IMR-90 (cell line): ENCODE measurements around the gene TRPV3. TPM values are rescaled to one million over a fixed set of nuclear protein-coding genes. Genes with fewer than 3 reads are reported as not detected.

Experiments used
- ATAC-seq: fragments of 200-7000 bp; cut with Tn5 transposase; 2 replicates; pipeline ENCODE4 v1.9.1; 2020; ENCODE audit warnings: low read depth, mild to moderate bottlenecking, moderate library complexity
- BruUV-seq: library from RNA; stranded (reverse); fragments of 400-500 nt; replicated peaks from 2 replicates; lab custom pipeline; 2021; lab: Mats Ljungman, UMichigan
- CTCF ChIA-PET: fragments of 300-600 bp; formaldehyde crosslinking; extraction: SDS; loops from one replicate; lab custom pipeline; 2021; ENCODE audit warnings: antibody characterized with exemption; lab: Yijun Ruan, JAX
- POLR2A ChIA-PET: fragments of 300-600 bp; sonication (Branson Sonifier 250); formaldehyde crosslinking; loops from one replicate; lab custom pipeline; 2022; ENCODE audit warnings: antibody characterized with exemption; ENCODE audit not compliant: unreplicated experiment; lab: Charles Lee
- DNase-seq: peaks from one replicate; pipeline ENCODE4 v3.0.0; 2013
- H2AFZ ChIP-seq: replicated peaks from 2 replicates; pipeline ENCODE3; 2013; ENCODE audit warnings: low read length, mild to moderate bottlenecking; ENCODE audit not compliant: poor library complexity
- H2AK5ac ChIP-seq: 2 replicates; pipeline ENCODE4 v1.6.1; 2013; ENCODE audit warnings: low read depth, low read length, inconsistent platforms
- H2AK9ac ChIP-seq: replicated peaks from 2 replicates; pipeline ENCODE3; 2013; ENCODE audit warnings: mild to moderate bottlenecking, low read depth, low read length, moderate library complexity; ENCODE audit not compliant: poor library complexity
- H2BK120ac ChIP-seq: 2 replicates; pipeline ENCODE4 v1.6.1; 2013; ENCODE audit warnings: low read depth, low read length, inconsistent platforms
- H2BK15ac ChIP-seq: 3 replicates; pipeline ENCODE4 v1.6.1; 2013; ENCODE audit warnings: low read depth, low read length, inconsistent platforms
- H2BK20ac ChIP-seq: 2 replicates; pipeline ENCODE4 v1.6.1; 2013; ENCODE audit warnings: low read depth, mild to moderate bottlenecking, inconsistent platforms, low read length, moderate library complexity
- H2BK5ac ChIP-seq: 2 replicates; pipeline ENCODE4 v1.6.1; 2013; ENCODE audit warnings: mild to moderate bottlenecking, low read depth, low read length, inconsistent platforms; ENCODE audit not compliant: poor library complexity, severe bottlenecking
- H3K14ac ChIP-seq: replicated peaks from 2 replicates; pipeline ENCODE4 v1.6.1; 2013; ENCODE audit warnings: low read depth, low read length, inconsistent platforms
- H3K18ac ChIP-seq: 2 replicates; pipeline ENCODE4 v1.6.1; 2013; ENCODE audit warnings: low read depth, low read length, control low read depth
- H3K23ac ChIP-seq: 2 replicates; pipeline ENCODE4 v1.6.1; 2013; ENCODE audit warnings: low read depth, low read length, inconsistent platforms
- H3K27ac ChIP-seq: 2 replicates; pipeline ENCODE4 v1.5.1; 2013; ENCODE audit warnings: mild to moderate bottlenecking, control low read depth, low read length; ENCODE audit not compliant: insufficient read depth
- H3K27me3 ChIP-seq: 2 replicates; pipeline ENCODE4 v1.6.1; 2013; ENCODE audit warnings: low read length; ENCODE audit not compliant: control insufficient read depth, insufficient read depth
- H3K36me3 ChIP-seq: 2 replicates; pipeline ENCODE4 v1.6.1; 2013; ENCODE audit warnings: low read length, mixed read lengths; ENCODE audit not compliant: control insufficient read depth, insufficient read depth
- H3K4ac ChIP-seq: 2 replicates; pipeline ENCODE4 v1.6.1; 2013; ENCODE audit warnings: low read depth, low read length, inconsistent platforms
- H3K4me1 ChIP-seq: 2 replicates; pipeline ENCODE4 v1.6.1; 2013; ENCODE audit warnings: low read length, mixed read lengths; ENCODE audit not compliant: control insufficient read depth, insufficient read depth
- H3K4me2 ChIP-seq: 2 replicates; pipeline ENCODE4 v1.6.1; 2013; ENCODE audit warnings: low read depth, mild to moderate bottlenecking, control low read depth, low read length, moderate library complexity
- H3K4me3 ChIP-seq: 2 replicates; pipeline ENCODE4 v1.5.1; 2013; ENCODE audit warnings: low read depth, mild to moderate bottlenecking, control low read depth, low read length, moderate library complexity; ENCODE audit not compliant: insufficient read depth
- H3K56ac ChIP-seq: 2 replicates; pipeline ENCODE4 v1.6.1; 2013; ENCODE audit warnings: low read length, inconsistent platforms; ENCODE audit not compliant: insufficient read depth; ENCODE audit errors: extremely low read depth
- H3K79me1 ChIP-seq, 2 experiments: 2 replicates each; pipeline ENCODE4 v1.6.1; 2013; ENCODE audit warnings: low read length in 2 of 2, inconsistent platforms in 1 of 2, low read depth in 1 of 2
- H3K9ac ChIP-seq: 2 replicates; pipeline ENCODE4 v1.6.1; 2013; ENCODE audit warnings: low read depth, low read length, control low read depth
- H3K9me1 ChIP-seq: 2 replicates; pipeline ENCODE4 v1.6.1; 2013; ENCODE audit warnings: low read length, inconsistent platforms; ENCODE audit not compliant: insufficient read depth
- H3K9me3 ChIP-seq: 2 replicates; pipeline ENCODE4 v1.6.1; 2013; ENCODE audit warnings: low read length; ENCODE audit not compliant: control insufficient read depth, insufficient read depth
- H4K20me1 ChIP-seq: 2 replicates; pipeline ENCODE4 v1.6.1; 2013; ENCODE audit warnings: low read length, inconsistent platforms; ENCODE audit not compliant: insufficient read depth
- H4K5ac ChIP-seq: 2 replicates; pipeline ENCODE4 v1.6.1; 2013; ENCODE audit warnings: mild to moderate bottlenecking, low read depth, low read length, control low read depth
- H4K8ac ChIP-seq, 2 experiments: 2 replicates each; pipeline ENCODE4 v1.6.1; 2013; ENCODE audit warnings: low read depth in 2 of 2, low read length in 2 of 2, control low read depth in 1 of 2, inconsistent platforms in 1 of 2
- H4K91ac ChIP-seq: 2 replicates; pipeline ENCODE4 v1.6.1; 2013; ENCODE audit warnings: low read depth, low read length, inconsistent platforms; ENCODE audit not compliant: insufficient read depth
- BHLHE40 ChIP-seq: fragments of 150-350 bp; IDR thresholded peaks from 2 replicates; pipeline ENCODE4 v1.6.1; 2016; ENCODE audit warnings: mild to moderate bottlenecking, low read depth, low read length
- CEBPB ChIP-seq: IDR thresholded peaks from 2 replicates; pipeline ENCODE4 v1.6.1; 2012; ENCODE audit warnings: low read depth, low read length, improper control_type of control experiment
- CHD1 ChIP-seq: IDR thresholded peaks from 2 replicates; pipeline ENCODE4 v1.6.1; 2012; ENCODE audit warnings: low read depth, low read length, improper control_type of control experiment
- CTCF ChIP-seq: conservative IDR thresholded peaks from 2 replicates; pipeline ENCODE4 v1.5.1; 2012; ENCODE audit warnings: mild to moderate bottlenecking, low read depth, low read length, improper control_type of control experiment
- ELK1 ChIP-seq: fragments of 150-350 bp; IDR thresholded peaks from 2 replicates; pipeline ENCODE4 v1.6.1; 2016; ENCODE audit warnings: low read depth, mild to moderate bottlenecking, low read length, moderate library complexity, borderline replicate concordance
- FOS ChIP-seq: fragments of 150-350 bp; IDR thresholded peaks from 2 replicates; pipeline ENCODE4 v1.6.1; 2016; ENCODE audit warnings: low read depth, low read length
- MAFK ChIP-seq: IDR thresholded peaks from 2 replicates; pipeline ENCODE4 v1.6.1; 2012; ENCODE audit warnings: low read depth, low read length, improper control_type of control experiment
- MAZ ChIP-seq: IDR thresholded peaks from 2 replicates; pipeline ENCODE4 v1.6.1; 2012; ENCODE audit warnings: low read depth, mild to moderate bottlenecking, low read length, improper control_type of control experiment, moderate library complexity, borderline replicate concordance
- MXI1 ChIP-seq: IDR thresholded peaks from 2 replicates; pipeline ENCODE4 v1.6.1; 2012; ENCODE audit warnings: low read depth, mild to moderate bottlenecking, low read length, moderate library complexity, borderline replicate concordance
- NFE2L2 ChIP-seq: fragments of 150-350 bp; IDR thresholded peaks from 2 replicates; pipeline ENCODE4 v1.6.1; 2016; ENCODE audit warnings: low read depth, mild to moderate bottlenecking, low read length
- POLR2A ChIP-seq: IDR thresholded peaks from 2 replicates; pipeline ENCODE4 v1.6.1; 2012; ENCODE audit warnings: mild to moderate bottlenecking, low read depth, low read length
- RAD21 ChIP-seq: IDR thresholded peaks from 2 replicates; pipeline ENCODE4 v1.6.1; 2012; ENCODE audit warnings: low read length, improper control_type of control experiment
- RCOR1 ChIP-seq: IDR thresholded peaks from 2 replicates; pipeline ENCODE4 v1.6.1; 2012; ENCODE audit warnings: mild to moderate bottlenecking, low read length, improper control_type of control experiment; ENCODE audit not compliant: insufficient replicate concordance
- RFX5 ChIP-seq: IDR thresholded peaks from 2 replicates; pipeline ENCODE4 v1.8.0; 2012; ENCODE audit warnings: low read depth, mild to moderate bottlenecking, low read length, moderate library complexity
- SMC3 ChIP-seq: fragments of 150-350 bp; IDR thresholded peaks from 2 replicates; pipeline ENCODE4 v1.6.1; 2016; ENCODE audit warnings: low read depth, mild to moderate bottlenecking, antibody characterized with exemption, low read length, moderate library complexity
- USF2 ChIP-seq: fragments of 150-350 bp; IDR thresholded peaks from 2 replicates; pipeline ENCODE4 v1.6.1; 2017; ENCODE audit warnings: mild to moderate bottlenecking, antibody characterized with exemption, low read length, low read depth
- WGBS, 2 experiments: methylation state at CpG; one replicate each; pipeline versions ENCODE4 v1.1.5 to v1.1.7; 2013; ENCODE audit warnings: missing lambda C conversion rate in 2 of 2; ENCODE audit not compliant: insufficient read length in 1 of 2; ENCODE audit errors: extremely low coverage in 2 of 2; 5-methylcytosine and 5-hydroxymethylcytosine counted together
- dilution Hi-C: fragments of 300-500 bp; cut with HindIII; formaldehyde crosslinking; loops from one replicate; pipeline ENCODE4 v1.14.3; 2018; ENCODE audit warnings: low sequenced_read_pairs; ENCODE audit not compliant: unreplicated experiment
- in situ Hi-C: fragments of 300-500 bp; cut with MboI; formaldehyde crosslinking; loops from 3 replicates; pipeline ENCODE4 v1.14.3; 2019; ENCODE audit warnings: low sequenced_read_pairs, inconsistent platforms, mixed read lengths
- intact Hi-C: fragments of 100-400 bp; cut with micrococcal nuclease; formaldehyde crosslinking; loops from 2 replicates; pipeline ENCODE4 v1.10.0; 2022
- polyA plus RNA-seq, 3 experiments: library from polyadenylated mRNA; depleted of rRNA; stranded (reverse); fragments of >200 nt; gene quantifications; 2 replicates each; pipeline ENCODE4 v1.2.3, GENCODE V29; 2012; ENCODE audit warnings: low replicate concordance in 1 of 3
- total RNA-seq: library from RNA; depleted of rRNA; stranded (reverse); fragments of >200 nt; gene quantifications from 2 replicates; pipeline ENCODE4 v1.2.3, GENCODE V29; 2012

Gene TRPV3
- total and polyA plus RNA-seq, 2 of the 4 experiments (the other 2 are of a cell fraction) = 0.18 to 0.26 TPM

DNA sequence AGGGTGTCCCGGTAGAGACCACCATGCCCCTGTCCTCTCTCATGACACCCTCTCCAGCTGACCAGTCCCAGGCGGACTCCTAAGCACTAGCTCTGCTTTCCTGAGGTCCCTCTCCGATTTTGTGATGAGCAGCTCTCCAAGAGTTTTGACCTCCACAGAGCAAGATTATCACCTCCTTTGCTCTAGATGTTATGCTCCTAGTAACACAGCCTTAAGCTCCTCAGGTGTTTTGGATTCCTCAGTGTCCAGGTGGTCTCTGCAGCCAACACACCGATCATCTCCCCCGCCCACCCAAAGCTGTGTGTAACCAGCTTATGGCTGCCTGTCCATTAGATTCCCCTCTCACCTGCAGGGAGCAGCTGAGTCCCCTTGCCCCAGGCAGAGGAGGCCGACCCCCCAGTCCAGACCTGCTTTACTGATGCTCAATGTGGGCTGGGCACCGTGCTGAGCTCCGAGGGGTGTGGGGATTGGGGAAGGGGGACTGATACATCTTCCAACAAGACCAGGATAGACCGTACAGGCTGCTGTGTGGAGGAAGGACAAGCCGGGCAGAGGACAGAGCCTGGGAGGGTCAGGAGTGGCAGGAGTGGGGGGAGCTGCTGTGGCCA, 2.3 kb downstream of the TRPV3 start:
- Histone ChIP-seq H4K91ac (no peak overlapping the region), H3K79me1 (no peaks in the 10 kb centered on the region), H2BK20ac (no peak overlapping the region), H3K9me1 (peaks cover 5% of the 10 kb centered on the region; the same call in 1 of the 2 replicates), H2AFZ (no peak overlapping the region), H2AK5ac (no peak overlapping the region), H3K4me1 (peaks cover 7% of the 10 kb centered on the region), H3K9ac (no peak overlapping the region), H3K18ac (no peak overlapping the region), H3K14ac (no peak overlapping the region), H3K9me3 (no peaks in the 10 kb centered on the region), H3K4me3 (no peak overlapping the region), H3K4ac (no peak overlapping the region), H4K8ac (no peak overlapping the region), H2BK5ac (no peak overlapping the region), H2BK120ac (no peak overlapping the region), H3K23ac (no peak overlapping the region), H2AK9ac (no peak overlapping the region), H4K20me1 (no peaks in the 10 kb centered on the region), H3K36me3 (no peaks in the 10 kb centered on the region), H4K5ac (no peak overlapping the region), H3K27ac (no peak overlapping the region), H3K4me2 (no peak overlapping the region), H2BK15ac (no peak overlapping the region), H3K27me3 (peaks cover 2% of the 10 kb centered on the region; the same call in 1 of the 2 replicates), H3K56ac (no peak overlapping the region)
- WGBS, 2 experiments = 47% methylated on average over 2 of the region's 10 CpGs; no CpG with 5 or more reads in 1 of the 2 experiments
- intact Hi-C loops = no loop called here
- ATAC-seq (no peak), DNase-seq (no peak)
- no TSS peak for BruUV-seq
- in situ Hi-C loops = no loop called here
- ChIA-PET CTCF (no interaction called here), POLR2A (no interaction called here)
- TF ChIP-seq MXI1 (no peak), CTCF (no peak), BHLHE40 (no peak), RCOR1 (no peak), ELK1 (no peak), MAFK (no peak), USF2 (no peak), POLR2A (no peak), RAD21 (no peak), CHD1 (no peak), RFX5 (no peak), MAZ (no peak), FOS (no peak), CEBPB (no peak), NFE2L2 (no peak), SMC3 (no peak)
- dilution Hi-C loops = no loop called here
